HepG2 (cell line): ENCODE measurements around the gene SGK1. TPM values are rescaled to one million over a fixed set of nuclear protein-coding genes. Genes with fewer than 3 reads are reported as not detected.

ENCODE experiments used
- CREB3 ChIP-seq: sonication (generic); formaldehyde crosslinking; IDR thresholded peaks from 2 replicates; pipeline ENCODE4 v1.5.0; 2020; ENCODE audit warnings: missing genetic modification reagents
- DRAP1 ChIP-seq: IDR thresholded peaks from 2 replicates; pipeline ENCODE4 v1.6.1; 2016; ENCODE audit warnings: missing genetic modification reagents, missing compliant biosample characterization
- FOXC1 ChIP-seq: sonication (generic); formaldehyde crosslinking; IDR thresholded peaks from 2 replicates; pipeline ENCODE4 v1.8.0; 2022; ENCODE audit warnings: mild to moderate bottlenecking, missing genetic modification reagents, borderline replicate concordance
- GABPA ChIP-seq, 2 experiments: IDR thresholded peaks; 2 replicates each; pipeline ENCODE4 v1.6.1; 2011 to 2016; ENCODE audit warnings: low read depth in 2 of 2, low read length in 1 of 2, missing biosample characterization in 1 of 2, missing genetic modification characterization in 1 of 2
- NPAS2 ChIP-seq: sonication (generic); formaldehyde crosslinking; IDR thresholded peaks from 2 replicates; pipeline ENCODE4 v1.8.0; 2022; ENCODE audit warnings: mild to moderate bottlenecking, missing genetic modification reagents, borderline replicate concordance
- SALL2 ChIP-seq: sonication (generic); formaldehyde crosslinking; IDR thresholded peaks from 2 replicates; pipeline ENCODE4 v1.8.1; 2023; ENCODE audit warnings: mild to moderate bottlenecking, missing genetic modification reagents, inconsistent platforms
- SIX1 ChIP-seq: sonication (generic); formaldehyde crosslinking; IDR thresholded peaks from 2 replicates; pipeline ENCODE4 v1.4.0; 2020; ENCODE audit warnings: missing genetic modification reagents, borderline replicate concordance
- TBX2 ChIP-seq: sonication (generic); formaldehyde crosslinking; IDR thresholded peaks from 2 replicates; pipeline ENCODE4 v1.5.0; 2020; ENCODE audit warnings: missing genetic modification reagents, mild to moderate bottlenecking, borderline replicate concordance
- TP53 ChIP-seq: sonication (generic); formaldehyde crosslinking; conservative IDR thresholded peaks from 2 replicates; pipeline ENCODE4 v1.4.0; 2020; ENCODE audit warnings: missing genetic modification reagents
- TSC22D2 ChIP-seq: sonication (generic); formaldehyde crosslinking; IDR thresholded peaks from 2 replicates; pipeline ENCODE4 v1.5.1; 2020; ENCODE audit warnings: missing genetic modification reagents, mild to moderate bottlenecking, borderline replicate concordance
- ZBTB43 ChIP-seq: sonication (generic); formaldehyde crosslinking; conservative IDR thresholded peaks from 2 replicates; pipeline ENCODE4 v1.4.0; 2020; ENCODE audit warnings: missing genetic modification reagents
- ZFYVE20 ChIP-seq: sonication (generic); formaldehyde crosslinking; IDR thresholded peaks from 2 replicates; pipeline ENCODE4 v1.8.0; 2023; ENCODE audit warnings: low read depth, mild to moderate bottlenecking, moderate library complexity, missing genetic modification reagents, borderline replicate concordance
- ZNF12 ChIP-seq: sonication (generic); formaldehyde crosslinking; IDR thresholded peaks from 2 replicates; pipeline ENCODE4 v1.5.0; 2020; ENCODE audit warnings: missing genetic modification reagents
- ZNF546 ChIP-seq: sonication (generic); formaldehyde crosslinking; conservative IDR thresholded peaks from 2 replicates; pipeline ENCODE4 v1.8.1; 2023; ENCODE audit warnings: mild to moderate bottlenecking, missing genetic modification reagents
- ZNF746 ChIP-seq: sonication (generic); formaldehyde crosslinking; IDR thresholded peaks from 2 replicates; pipeline ENCODE4 v1.8.0; 2022; ENCODE audit warnings: mild to moderate bottlenecking, missing genetic modification reagents
- ZNF766 ChIP-seq: sonication (generic); formaldehyde crosslinking; IDR thresholded peaks from 2 replicates; pipeline ENCODE4 v1.5.0; 2020; ENCODE audit warnings: missing genetic modification reagents, borderline replicate concordance
- ZNF879 ChIP-seq: sonication (generic); formaldehyde crosslinking; IDR thresholded peaks from 2 replicates; pipeline ENCODE4 v1.8.1; 2023; ENCODE audit warnings: missing genetic modification reagents
- ZSCAN25 ChIP-seq: sonication (generic); formaldehyde crosslinking; IDR thresholded peaks from 2 replicates; pipeline ENCODE4 v1.8.0; 2022; ENCODE audit warnings: mild to moderate bottlenecking, missing genetic modification reagents
- polyA plus RNA-seq, 8 experiments: library from polyadenylated mRNA; depleted of rRNA in 3 of 8; stranded (reverse) in 7 of 8; unstranded in 1 of 8; fragments of >200 nt; fragmentation: Illumina TruSeq in 4 of 8; extraction: Trizol in 4 of 8; gene quantifications; 2 replicates each; pipeline versions ENCODE4 v1.2.1 to v1.2.3, GENCODE V29; 2011 to 2016; ENCODE audit warnings: low read depth in 4 of 8, missing spikeins in 1 of 8, mixed read lengths in 1 of 8; ENCODE audit not compliant: insufficient read depth in 1 of 8
- total RNA-seq, 5 experiments: library from RNA; depleted of rRNA; stranded (reverse); fragments of >200 nt; fragmentation: Illumina TruSeq; extraction: Trizol; gene quantifications; 2 replicates each; pipeline ENCODE4 v1.2.3, GENCODE V29; 2016; ENCODE audit warnings: low read depth in 1 of 5
- TF ChIP-seq, protein P1 (sequence below), 2 experiments: IDR thresholded peaks; 2 replicates each; pipeline ENCODE4 v1.6.1; 2011 to 2012; ENCODE audit warnings: low read length in 2 of 2, borderline replicate concordance in 1 of 2, low read depth in 1 of 2, mild to moderate bottlenecking in 1 of 2, moderate library complexity in 1 of 2
- TF ChIP-seq, protein P2 (sequence below): sonication (generic); formaldehyde crosslinking; IDR thresholded peaks from 2 replicates; pipeline ENCODE4 v1.5.1; 2020; ENCODE audit warnings: mild to moderate bottlenecking, moderate library complexity, missing genetic modification reagents

Gene SGK1
- total and polyA plus RNA-seq, 2 of the 13 experiments (the other 11 are each of a cell fraction or from before 2014, with no cell fraction given): 56.1 to 56.2 TPM

DNA sequence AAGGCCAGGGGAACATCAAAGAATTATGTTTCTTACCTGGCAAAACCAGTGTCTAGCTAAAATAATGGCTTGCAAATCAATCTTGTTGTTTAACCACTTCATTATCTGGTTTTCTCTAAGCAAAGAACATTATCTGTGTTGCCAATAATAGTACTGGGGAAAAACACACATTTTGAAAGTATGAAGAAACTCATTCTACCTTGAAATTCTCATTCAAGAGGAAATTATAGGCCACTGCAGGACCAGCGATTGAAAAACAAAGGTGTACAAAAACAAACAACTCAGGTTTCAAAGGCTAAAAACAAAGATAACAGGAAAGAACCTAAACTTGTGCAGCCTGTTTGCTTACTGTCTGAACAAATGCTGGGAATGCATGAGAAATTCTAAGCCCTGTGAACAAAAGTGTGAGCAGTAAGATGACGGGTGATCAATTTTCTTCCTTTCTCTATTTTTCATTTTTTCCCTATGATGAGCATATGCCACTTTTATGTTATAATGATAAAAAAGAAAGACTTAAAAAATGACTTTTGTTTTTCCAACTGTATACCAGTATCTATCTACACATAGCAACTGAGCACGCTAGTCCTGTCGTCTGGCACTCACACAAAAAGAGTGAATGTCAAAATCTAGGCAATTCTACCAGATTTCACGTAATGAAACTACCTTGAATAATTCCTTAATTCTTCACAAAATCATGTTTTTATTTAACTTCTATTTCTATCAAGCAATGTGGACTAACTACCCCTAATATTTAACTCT, 117.9 kb downstream of the SGK1 start (continued):
- TF ChIP-seq, protein P1, sequence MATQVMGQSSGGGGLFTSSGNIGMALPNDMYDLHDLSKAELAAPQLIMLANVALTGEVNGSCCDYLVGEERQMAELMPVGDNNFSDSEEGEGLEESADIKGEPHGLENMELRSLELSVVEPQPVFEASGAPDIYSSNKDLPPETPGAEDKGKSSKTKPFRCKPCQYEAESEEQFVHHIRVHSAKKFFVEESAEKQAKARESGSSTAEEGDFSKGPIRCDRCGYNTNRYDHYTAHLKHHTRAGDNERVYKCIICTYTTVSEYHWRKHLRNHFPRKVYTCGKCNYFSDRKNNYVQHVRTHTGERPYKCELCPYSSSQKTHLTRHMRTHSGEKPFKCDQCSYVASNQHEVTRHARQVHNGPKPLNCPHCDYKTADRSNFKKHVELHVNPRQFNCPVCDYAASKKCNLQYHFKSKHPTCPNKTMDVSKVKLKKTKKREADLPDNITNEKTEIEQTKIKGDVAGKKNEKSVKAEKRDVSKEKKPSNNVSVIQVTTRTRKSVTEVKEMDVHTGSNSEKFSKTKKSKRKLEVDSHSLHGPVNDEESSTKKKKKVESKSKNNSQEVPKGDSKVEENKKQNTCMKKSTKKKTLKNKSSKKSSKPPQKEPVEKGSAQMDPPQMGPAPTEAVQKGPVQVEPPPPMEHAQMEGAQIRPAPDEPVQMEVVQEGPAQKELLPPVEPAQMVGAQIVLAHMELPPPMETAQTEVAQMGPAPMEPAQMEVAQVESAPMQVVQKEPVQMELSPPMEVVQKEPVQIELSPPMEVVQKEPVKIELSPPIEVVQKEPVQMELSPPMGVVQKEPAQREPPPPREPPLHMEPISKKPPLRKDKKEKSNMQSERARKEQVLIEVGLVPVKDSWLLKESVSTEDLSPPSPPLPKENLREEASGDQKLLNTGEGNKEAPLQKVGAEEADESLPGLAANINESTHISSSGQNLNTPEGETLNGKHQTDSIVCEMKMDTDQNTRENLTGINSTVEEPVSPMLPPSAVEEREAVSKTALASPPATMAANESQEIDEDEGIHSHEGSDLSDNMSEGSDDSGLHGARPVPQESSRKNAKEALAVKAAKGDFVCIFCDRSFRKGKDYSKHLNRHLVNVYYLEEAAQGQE (IDR thresholded peaks at IDR 0.05; ENCODE audit: borderline replicate concordance in 1 of 2, low read depth in 1 of 2, low read length in 2 of 2): peak in 1 of 2 experiments; percentile 75; a peak in 2 of 4 replicates
- TF ChIP-seq TP53 (CRISPR knock-in tag) (no peak; the same call in 1 of the 2 replicates), ZNF546 (CRISPR knock-in tag) (no peak), TSC22D2 (CRISPR knock-in tag) (peak; percentile 86; the same call in 1 of the 2 replicates), NPAS2 (CRISPR knock-in tag) (no peak), FOXC1 (no peak), SALL2 (CRISPR knock-in tag) (peak; percentile 32; the same call in 1 of the 2 replicates), ZBTB43 (CRISPR knock-in tag) (peak; percentile 98), CREB3 (CRISPR knock-in tag) (no peak), ZNF879 (no peak), ZNF12 (CRISPR knock-in tag) (0 out of 2 replicates have a peak, but pooled peaks have one; percentile 20), ZNF746 (no peak), ZNF766 (CRISPR knock-in tag) (0 out of 2 replicates have a peak, but pooled peaks have one; percentile 33), ZFYVE20 (CRISPR knock-in tag) (no peak), GABPA (IDR thresholded peaks at IDR 0.05; ENCODE audit: low read depth, low read length) (no peak), GABPA (CRISPR knock-in tag; IDR thresholded peaks at IDR 0.05; ENCODE audit: low read depth) (peak; percentile 57; the same call in 1 of the 2 replicates), ZSCAN25 (CRISPR knock-in tag) (peak; percentile 45; the same call in 1 of the 2 replicates), TBX2 (CRISPR knock-in tag) (peak; percentile 78), SIX1 (CRISPR knock-in tag) (peak; percentile 99), DRAP1 (CRISPR knock-in tag) (peak; percentile 72)
- TF ChIP-seq, protein P2, sequence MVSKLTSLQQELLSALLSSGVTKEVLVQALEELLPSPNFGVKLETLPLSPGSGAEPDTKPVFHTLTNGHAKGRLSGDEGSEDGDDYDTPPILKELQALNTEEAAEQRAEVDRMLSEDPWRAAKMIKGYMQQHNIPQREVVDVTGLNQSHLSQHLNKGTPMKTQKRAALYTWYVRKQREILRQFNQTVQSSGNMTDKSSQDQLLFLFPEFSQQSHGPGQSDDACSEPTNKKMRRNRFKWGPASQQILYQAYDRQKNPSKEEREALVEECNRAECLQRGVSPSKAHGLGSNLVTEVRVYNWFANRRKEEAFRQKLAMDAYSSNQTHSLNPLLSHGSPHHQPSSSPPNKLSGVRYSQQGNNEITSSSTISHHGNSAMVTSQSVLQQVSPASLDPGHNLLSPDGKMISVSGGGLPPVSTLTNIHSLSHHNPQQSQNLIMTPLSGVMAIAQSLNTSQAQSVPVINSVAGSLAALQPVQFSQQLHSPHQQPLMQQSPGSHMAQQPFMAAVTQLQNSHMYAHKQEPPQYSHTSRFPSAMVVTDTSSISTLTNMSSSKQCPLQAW: no peak
